Tibial nerve (tissue), 4 donors: ENCODE measurements around the gene WNT2.

Experiments
- EP300 ChIP-seq, 2 donors: sonication (generic); formaldehyde crosslinking; IDR thresholded peaks; one replicate each; pipeline ENCODE4 v1.6.1; 2017; ENCODE audit warnings: antibody characterized with exemption in 2 of 2, mild to moderate bottlenecking in 1 of 2
- TF ChIP-seq, protein P1 (sequence below), 5 experiments: fragments of 200-600 bp in 3 of 5; fragments of 450-650 bp in 2 of 5; sonication (generic) in 3 of 5; IDR thresholded peaks; one replicate each; pipeline ENCODE4 v1.5.1; 2016 to 2019; ENCODE audit warnings: antibody characterized with exemption in 5 of 5, mild to moderate bottlenecking in 3 of 5, moderate library complexity in 2 of 5

DNA sequence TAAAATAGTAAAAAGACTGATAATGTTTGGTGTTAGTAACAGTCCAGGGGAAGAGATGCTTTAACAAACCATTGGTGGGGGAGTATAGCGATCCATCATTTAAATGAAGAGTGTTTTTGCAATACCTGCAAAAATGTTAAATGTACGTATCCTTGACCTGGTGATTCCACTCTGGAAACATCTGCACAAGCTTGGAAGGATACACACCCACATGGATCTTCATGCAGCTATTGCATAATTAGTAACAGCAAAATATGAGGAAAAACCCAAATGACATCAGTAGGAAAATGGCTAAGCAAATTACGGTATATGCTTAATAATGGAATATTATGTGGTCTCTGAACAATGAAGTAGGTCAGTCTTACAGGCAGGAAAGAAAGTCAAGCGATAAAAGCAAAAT is 20.5 kb downstream of the WNT2 start:
- TF ChIP-seq, protein P1, sequence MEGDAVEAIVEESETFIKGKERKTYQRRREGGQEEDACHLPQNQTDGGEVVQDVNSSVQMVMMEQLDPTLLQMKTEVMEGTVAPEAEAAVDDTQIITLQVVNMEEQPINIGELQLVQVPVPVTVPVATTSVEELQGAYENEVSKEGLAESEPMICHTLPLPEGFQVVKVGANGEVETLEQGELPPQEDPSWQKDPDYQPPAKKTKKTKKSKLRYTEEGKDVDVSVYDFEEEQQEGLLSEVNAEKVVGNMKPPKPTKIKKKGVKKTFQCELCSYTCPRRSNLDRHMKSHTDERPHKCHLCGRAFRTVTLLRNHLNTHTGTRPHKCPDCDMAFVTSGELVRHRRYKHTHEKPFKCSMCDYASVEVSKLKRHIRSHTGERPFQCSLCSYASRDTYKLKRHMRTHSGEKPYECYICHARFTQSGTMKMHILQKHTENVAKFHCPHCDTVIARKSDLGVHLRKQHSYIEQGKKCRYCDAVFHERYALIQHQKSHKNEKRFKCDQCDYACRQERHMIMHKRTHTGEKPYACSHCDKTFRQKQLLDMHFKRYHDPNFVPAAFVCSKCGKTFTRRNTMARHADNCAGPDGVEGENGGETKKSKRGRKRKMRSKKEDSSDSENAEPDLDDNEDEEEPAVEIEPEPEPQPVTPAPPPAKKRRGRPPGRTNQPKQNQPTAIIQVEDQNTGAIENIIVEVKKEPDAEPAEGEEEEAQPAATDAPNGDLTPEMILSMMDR (IDR thresholded peaks at IDR 0.05), result no peak
- TF ChIP-seq EP300 (IDR thresholded peaks at IDR 0.05), result no peak
